GM23248 (cell line): Measurements from ENCODE around the gene ZEB2. TPM values are rescaled to one million over a fixed set of nuclear protein-coding genes. Genes with fewer than 3 reads are reported as not detected.

Experiments used
- DNase-seq: peaks from one replicate; pipeline ENCODE4 v3.0.0-alpha.2; 2015
- H2AFZ ChIP-seq: fragments of 200-600 bp; sonication (generic); 2 replicates; pipeline ENCODE4 v1.6.1; 2016; ENCODE audit warnings: antibody characterized with exemption
- H3F3A ChIP-seq: fragments of 200-600 bp; sonication (generic); 2 replicates; pipeline ENCODE4 v1.6.1; 2016; ENCODE audit warnings: mild to moderate bottlenecking, antibody characterized with exemption, mixed run types; ENCODE audit not compliant: insufficient read depth
- H3K27ac ChIP-seq: fragments of 200-600 bp; sonication (generic); 2 replicates; pipeline ENCODE4 v1.5.1; 2016; ENCODE audit warnings: mild to moderate bottlenecking
- H3K27me3 ChIP-seq: fragments of 200-600 bp; sonication (generic); replicated peaks from 2 replicates; pipeline ENCODE4 v1.6.1; 2016; ENCODE audit warnings: mild to moderate bottlenecking; ENCODE audit not compliant: insufficient read depth
- H3K36me3 ChIP-seq: fragments of 200-600 bp; sonication (generic); 2 replicates; pipeline ENCODE4 v1.6.1; 2016; ENCODE audit warnings: low read depth, mild to moderate bottlenecking
- H3K4me1 ChIP-seq: fragments of 200-600 bp; sonication (generic); 2 replicates; pipeline ENCODE4 v1.6.1; 2016; ENCODE audit warnings: mild to moderate bottlenecking; ENCODE audit not compliant: insufficient read depth
- H3K4me2 ChIP-seq: fragments of 200-600 bp; sonication (generic); one replicate; pipeline ENCODE4 v1.6.1; 2016; ENCODE audit warnings: mild to moderate bottlenecking; ENCODE audit not compliant: unreplicated experiment
- H3K4me3 ChIP-seq: fragments of 200-600 bp; sonication (generic); 2 replicates; pipeline ENCODE4 v1.5.1; 2016; ENCODE audit warnings: mild to moderate bottlenecking
- H3K79me2 ChIP-seq: fragments of 200-600 bp; sonication (generic); 2 replicates; pipeline ENCODE4 v1.6.1; 2016; ENCODE audit warnings: mild to moderate bottlenecking; ENCODE audit not compliant: insufficient read depth
- H3K9ac ChIP-seq: fragments of 200-600 bp; sonication (generic); 2 replicates; pipeline ENCODE4 v1.6.1; 2016; ENCODE audit warnings: mild to moderate bottlenecking
- H3K9me2 ChIP-seq: fragments of 200-600 bp; sonication (generic); 2 replicates; pipeline ENCODE4 v1.6.1; 2016; ENCODE audit warnings: mixed run types, mild to moderate bottlenecking, moderate library complexity; ENCODE audit not compliant: insufficient read depth
- H3K9me3 ChIP-seq: fragments of 200-600 bp; sonication (generic); one replicate; pipeline ENCODE4 v1.6.1; 2017; ENCODE audit warnings: low read depth
- H4K20me1 ChIP-seq: fragments of 200-600 bp; sonication (generic); 2 replicates; pipeline ENCODE4 v1.6.0; 2016; ENCODE audit not compliant: insufficient read depth
- EZH2 ChIP-seq: fragments of 200-600 bp; sonication (generic); IDR thresholded peaks from 2 replicates; pipeline ENCODE4 v1.6.1; 2018; ENCODE audit warnings: antibody characterized with exemption, mild to moderate bottlenecking; ENCODE audit not compliant: insufficient read depth, poor library complexity, severe bottlenecking
- EZH2phosphoT487 ChIP-seq: fragments of 200-600 bp; sonication (generic); IDR thresholded peaks from 2 replicates; pipeline ENCODE4 v1.6.1; 2018; ENCODE audit warnings: antibody characterized with exemption, moderate library complexity, mild to moderate bottlenecking, low read depth; ENCODE audit not compliant: insufficient read depth
- WGBS, 2 experiments: methylation state at CpG; one replicate each; pipeline ENCODE4 v1.1.6; 2015 to 2017; ENCODE audit warnings: low lambda C conversion rate in 2 of 2, low coverage in 1 of 2; ENCODE audit errors: missing lambda C conversion rate in 2 of 2; 5-methylcytosine and 5-hydroxymethylcytosine counted together
- in situ Hi-C: fragments of 300-500 bp; cut with MboI; formaldehyde crosslinking; loops from 2 replicates; pipeline ENCODE4 v1.15.0; 2020
- polyA plus RNA-seq: library from polyadenylated mRNA; unstranded; fragments of >200 nt; fragmentation: Nextera tagmentation; extraction: Ambion mirVana; gene quantifications from 2 replicates; pipeline ENCODE4 v1.2.1, GENCODE V29; 2016
- total RNA-seq: library from RNA; depleted of rRNA; stranded (reverse); fragments of >200 nt; shearing (Covaris generic); gene quantifications from 2 replicates; pipeline ENCODE4 v1.2.3, GENCODE V29; 2014

The ZEB2 gene
- total and polyA plus RNA-seq, 2 experiments from 2014 or later, result 26.2 to 46.8 TPM

GRCh38 chr2:144496092-144496976 is 23.6 kb downstream of the ZEB2 start:
- peak overlapping the region; percentile 58 for H3K4me2 ChIP-seq
- no peaks in the 10 kb centered on the region for H3K27me3 ChIP-seq
- TF ChIP-seq EZH2phosphoT487 (no peak), EZH2 (no peak)
- H3K79me2 ChIP-seq, result peaks cover 96% of the 10 kb centered on the region
- DNase-seq, result peak; percentile 43
- H3K9me3 ChIP-seq, result no peaks in the 10 kb centered on the region
- peak overlapping the region; percentile 44; the same call in 1 of the 2 replicates for H2AFZ ChIP-seq
- no peaks in the 10 kb centered on the region for H4K20me1 ChIP-seq
- H3K36me3 ChIP-seq, result peaks cover 9% of the 10 kb centered on the region
- 26 to 29% methylated on average over 10 of the region's 10 CpGs for WGBS, 2 experiments
- H3K4me3 ChIP-seq, result peak overlapping the region; percentile 41
- peaks cover 24% of the 10 kb centered on the region for H3K4me1 ChIP-seq
- no peaks in the 10 kb centered on the region for H3K9me2 ChIP-seq
- H3K27ac ChIP-seq, result peak overlapping the region; percentile 40
- in situ Hi-C loops, result no loop called here
- peaks cover 13% of the 10 kb centered on the region; the same call in 1 of the 2 replicates for H3F3A ChIP-seq
- H3K9ac ChIP-seq, result peak overlapping the region; percentile 27; the same call in 1 of the 2 replicates

DNA sequence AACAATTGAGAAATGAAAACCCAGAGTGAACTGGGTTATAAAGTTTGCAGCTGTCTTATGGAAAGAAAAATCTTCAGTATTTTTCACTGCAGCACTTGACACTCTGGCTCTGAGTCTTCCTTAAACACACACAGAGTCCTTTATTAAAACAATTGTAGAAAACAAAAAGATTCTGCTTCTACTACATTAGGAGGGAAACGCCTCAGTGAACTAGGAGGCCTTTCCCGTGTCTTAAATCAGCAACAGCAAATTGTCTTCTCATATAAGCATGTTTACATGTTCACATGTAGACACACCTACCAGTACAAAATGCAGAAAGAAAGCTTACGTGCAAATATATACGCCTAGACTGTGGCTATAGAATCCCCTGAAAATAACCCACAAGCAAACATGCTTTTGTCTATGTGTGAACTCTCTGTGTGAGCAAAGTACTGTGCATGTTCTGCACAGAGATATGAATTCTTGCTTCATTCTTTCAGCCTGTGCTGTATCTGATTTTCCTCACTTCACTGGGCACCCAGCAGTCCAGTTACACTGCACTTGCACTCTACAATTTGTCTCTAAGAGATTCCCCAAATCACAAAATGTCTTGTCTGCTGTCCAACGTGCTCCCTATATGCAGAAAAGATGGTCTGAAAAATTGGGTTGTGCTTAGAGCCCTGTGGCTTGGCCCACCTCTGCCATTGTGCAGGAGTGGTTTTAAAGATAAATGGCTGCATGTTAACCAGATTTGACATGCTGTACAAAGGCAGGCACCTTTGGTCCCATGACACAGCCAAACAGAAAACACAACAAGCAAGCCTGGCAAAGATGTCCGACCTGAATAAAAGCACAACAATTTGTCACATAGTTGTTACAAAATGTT is 24.5 kb downstream of the ZEB2 start:
- Histone ChIP-seq H3K27me3 (no peaks in the 10 kb centered on the region), H4K20me1 (no peaks in the 10 kb centered on the region), H3K9me3 (no peaks in the 10 kb centered on the region), H3K4me3 (peak overlapping the region; percentile 41), H3K36me3 (peaks cover 9% of the 10 kb centered on the region), H3F3A (peaks cover 13% of the 10 kb centered on the region; the same call in 1 of the 2 replicates), H3K9ac (peak overlapping the region; percentile 27), H3K9me2 (no peaks in the 10 kb centered on the region), H3K4me1 (peaks cover 24% of the 10 kb centered on the region), H3K27ac (peak overlapping the region; percentile 40), H3K4me2 (peak overlapping the region; percentile 58), H2AFZ (peak overlapping the region; percentile 44; the same call in 1 of the 2 replicates), H3K79me2 (peaks cover 96% of the 10 kb centered on the region)
- WGBS, 2 experiments, result 29 to 38% methylated on average over 6 of the region's 6 CpGs
- in situ Hi-C loops, result no loop called here
- TF ChIP-seq EZH2 (no peak), EZH2phosphoT487 (no peak)
- DNase-seq, result peak; percentile 40

DNA sequence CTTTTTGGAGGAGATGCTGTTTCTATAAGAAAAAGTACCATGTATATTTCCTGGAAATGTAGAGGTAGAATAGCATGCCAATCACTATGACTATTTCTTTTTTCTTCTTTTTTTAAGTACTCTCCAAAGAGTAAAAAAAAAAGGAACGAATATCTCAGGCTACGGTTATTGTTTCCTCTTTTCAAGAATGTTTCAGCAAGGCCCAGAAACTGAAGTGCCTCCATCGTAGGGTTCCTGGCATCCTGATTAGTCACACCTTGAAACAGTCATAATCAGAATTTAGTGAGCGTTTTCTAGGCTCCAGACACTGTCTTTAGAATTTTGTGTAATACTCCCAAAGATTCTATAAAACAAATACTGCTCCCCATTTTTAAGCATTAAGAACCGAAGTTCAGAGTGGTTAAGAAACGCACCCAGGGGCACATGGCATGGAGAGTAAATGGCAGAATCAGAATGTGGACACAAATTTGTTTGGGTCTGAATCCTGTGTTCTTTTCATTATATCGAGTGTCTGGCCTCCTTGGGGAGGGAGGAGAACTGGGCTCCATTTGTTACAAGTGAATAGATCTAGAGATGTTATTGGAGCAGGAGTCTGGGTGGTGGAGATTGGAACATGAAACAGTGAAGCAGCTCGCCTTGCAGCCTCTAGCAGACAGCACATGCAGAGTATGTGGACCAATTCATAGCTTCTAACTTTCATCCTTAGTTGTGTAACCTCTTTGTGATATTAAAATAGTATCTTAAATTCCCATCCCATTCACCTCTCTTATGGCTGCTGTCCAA is 26.7 kb downstream of the ZEB2 start:
- H3K4me3 ChIP-seq, result no peak overlapping the region
- peaks cover 96% of the 10 kb centered on the region for H3K79me2 ChIP-seq
- H2AFZ ChIP-seq, result no peak overlapping the region
- no peak overlapping the region for H3K9ac ChIP-seq
- no peak for DNase-seq
- no peaks in the 10 kb centered on the region for H4K20me1 ChIP-seq
- H3K9me2 ChIP-seq, result no peaks in the 10 kb centered on the region
- no peaks in the 10 kb centered on the region for H3K27me3 ChIP-seq
- H3K27ac ChIP-seq, result no peak overlapping the region
- WGBS, 2 experiments, result 71 to 79% methylated on average over 8 of the region's 8 CpGs
- H3K4me1 ChIP-seq, result peaks cover 28% of the 10 kb centered on the region
- peaks cover 13% of the 10 kb centered on the region; the same call in 1 of the 2 replicates for H3F3A ChIP-seq
- in situ Hi-C loops, result no loop called here
- TF ChIP-seq EZH2phosphoT487 (no peak), EZH2 (no peak)
- H3K36me3 ChIP-seq, result peaks cover 9% of the 10 kb centered on the region
- no peaks in the 10 kb centered on the region for H3K9me3 ChIP-seq
- no peak overlapping the region for H3K4me2 ChIP-seq

- Histone ChIP-seq H3K4me1 (peaks cover 20% of the 10 kb centered on the region), H3K9me3 (no peaks in the 10 kb centered on the region), H3K9ac (no peak overlapping the region), H4K20me1 (no peaks in the 10 kb centered on the region), H3K9me2 (no peaks in the 10 kb centered on the region), H2AFZ (no peak overlapping the region), H3K4me2 (no peak overlapping the region), H3K36me3 (peaks cover 6% of the 10 kb centered on the region), H3K27me3 (no peaks in the 10 kb centered on the region), H3K4me3 (no peak overlapping the region), H3K79me2 (peaks cover 99% of the 10 kb centered on the region), H3F3A (peaks cover 7% of the 10 kb centered on the region; the same call in 1 of the 2 replicates), H3K27ac (no peak overlapping the region)
- no peak for DNase-seq
- WGBS, 2 experiments, result 96% methylated on average over 15 of the region's 15 CpGs
- in situ Hi-C loops, result no loop called here
- TF ChIP-seq EZH2phosphoT487 (no peak), EZH2 (no peak)
Observed at GRCh38 chr2:144490857-144491256, 29.1 kb downstream of the ZEB2 start.
